Right hindlimb (tissue), 1 donor: ENCODE data around the gene AVP.
"Not testable (repeated sequence)": the region's sequence is repeated elsewhere in the genome, so short reads cannot be mapped to it uniquely, and the experiment has no call there.

Experiments used
- DNase-seq: peaks from one replicate; pipeline ENCODE4 v3.0.0-alpha.2; 2018

AVP gene

GRCh38 chr20:3082955-3083952 lies 1.3 kb downstream of the AVP start:
- DNase-seq, result no peak

GRCh38 chr20:3082306-3082951 lies 2.1 kb downstream of the AVP start:
- no peak for DNase-seq

GRCh38 chr20:3081641-3082040 lies 2.9 kb downstream of the AVP start:
- DNase-seq, result no peak

GRCh38 chr20:3080939-3081388 lies 3.6 kb downstream of the AVP start:
- DNase-seq, result no peak

GRCh38 chr20:3077618-3078134 lies 6.8 kb downstream of the AVP start:
- no peak for DNase-seq

GRCh38 chr20:3075315-3075714 lies 9.2 kb downstream of the AVP start:
- DNase-seq, result not testable (repeated sequence)

GRCh38 chr20:3074812-3075211 lies 9.7 kb downstream of the AVP start:
- no peak for DNase-seq

GRCh38 chr20:3073251-3073643 lies 11.3 kb downstream of the AVP start:
- not testable (repeated sequence) for DNase-seq

- no peak for DNase-seq
Measured at GRCh38 chr20:3072530-3073250, 11.8 kb downstream of the AVP start.

- peak; percentile 63 for DNase-seq
Measured at GRCh38 chr20:3071610-3072529, 12.7 kb downstream of the AVP start, which contains the start of gene OXT. TSS of gene OXT (plus strand) at chr20:3071620. CDS start at chr20:3071656, 36 bp downstream.

- no peak for DNase-seq
Measured at GRCh38 chr20:3071266-3071609, 13.3 kb downstream of the AVP start.

GRCh38 chr20:3070725-3071124 lies 13.8 kb downstream of the AVP start:
- DNase-seq, result no peak

GRCh38 chr20:3068986-3069900 lies 15.3 kb downstream of the AVP start:
- no peak for DNase-seq

GRCh38 chr20:3068075-3068474 lies 16.4 kb downstream of the AVP start:
- no peak for DNase-seq

GRCh38 chr20:3067139-3068014 lies 17.1 kb downstream of the AVP start:
- DNase-seq, result no peak

- not testable (repeated sequence) for DNase-seq
Measured at GRCh38 chr20:3064119-3064518, 20.4 kb downstream of the AVP start.

- no peak for DNase-seq
Measured at GRCh38 chr20:3059489-3059888, 25.0 kb downstream of the AVP start.

GRCh38 chr20:3051385-3052019 lies 33.0 kb downstream of the AVP start:
- DNase-seq, result no peak
